ENCODE measurements around the gene CFAP97.

DNA sequence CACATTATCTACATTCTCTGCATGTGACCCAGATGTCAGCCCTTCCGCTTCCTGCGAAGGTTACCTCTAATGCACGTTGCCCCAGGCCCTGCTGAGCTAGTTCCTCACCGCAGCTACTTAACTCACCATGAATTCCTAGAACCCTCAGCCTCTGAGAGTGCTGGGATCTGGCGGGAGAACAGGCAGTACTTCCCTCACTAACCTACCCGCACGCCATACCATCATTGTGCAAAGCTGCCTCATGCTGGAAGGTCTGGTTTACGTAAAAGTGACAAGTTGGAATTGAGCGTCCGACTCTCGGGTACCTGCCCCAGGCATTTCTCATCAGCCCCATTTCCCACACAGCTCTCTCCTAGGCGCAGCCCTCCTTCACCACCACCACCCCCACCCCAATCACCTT lies 54.4 kb downstream of the CFAP97 start:
- TF ChIP-seq EP300 (IDR thresholded peaks at IDR 0.05) = no peak
- TF ChIP-seq, protein P1, sequence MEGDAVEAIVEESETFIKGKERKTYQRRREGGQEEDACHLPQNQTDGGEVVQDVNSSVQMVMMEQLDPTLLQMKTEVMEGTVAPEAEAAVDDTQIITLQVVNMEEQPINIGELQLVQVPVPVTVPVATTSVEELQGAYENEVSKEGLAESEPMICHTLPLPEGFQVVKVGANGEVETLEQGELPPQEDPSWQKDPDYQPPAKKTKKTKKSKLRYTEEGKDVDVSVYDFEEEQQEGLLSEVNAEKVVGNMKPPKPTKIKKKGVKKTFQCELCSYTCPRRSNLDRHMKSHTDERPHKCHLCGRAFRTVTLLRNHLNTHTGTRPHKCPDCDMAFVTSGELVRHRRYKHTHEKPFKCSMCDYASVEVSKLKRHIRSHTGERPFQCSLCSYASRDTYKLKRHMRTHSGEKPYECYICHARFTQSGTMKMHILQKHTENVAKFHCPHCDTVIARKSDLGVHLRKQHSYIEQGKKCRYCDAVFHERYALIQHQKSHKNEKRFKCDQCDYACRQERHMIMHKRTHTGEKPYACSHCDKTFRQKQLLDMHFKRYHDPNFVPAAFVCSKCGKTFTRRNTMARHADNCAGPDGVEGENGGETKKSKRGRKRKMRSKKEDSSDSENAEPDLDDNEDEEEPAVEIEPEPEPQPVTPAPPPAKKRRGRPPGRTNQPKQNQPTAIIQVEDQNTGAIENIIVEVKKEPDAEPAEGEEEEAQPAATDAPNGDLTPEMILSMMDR (IDR thresholded peaks at IDR 0.05) = no peak

Data from ovary (tissue), 3 donors.